Keratinocyte (primary cell): ENCODE measurements around the gene SH3PXD2A. TPM values are rescaled to one million over a fixed set of nuclear protein-coding genes. Genes with fewer than 3 reads are reported as not detected.

Source experiments
- DNase-seq: peaks from one replicate; pipeline ENCODE4 v3.0.0-alpha.2; 2011; ENCODE audit warnings: low read depth, missing footprints, low spot score
- FAIRE-seq: peaks from 2 replicates; lab custom pipeline; 2011; peaks lifted over from hg19 to GRCh38; lab: Jason Lieb, UNC
- H2AFZ ChIP-seq: 2 replicates; pipeline ENCODE4 v1.6.0; 2012; ENCODE audit warnings: low read length, control low read depth, inconsistent platforms; ENCODE audit not compliant: control insufficient read depth
- H3K27ac ChIP-seq: 2 replicates; pipeline ENCODE4 v1.5.1; 2011; ENCODE audit warnings: low read length; ENCODE audit not compliant: control insufficient read depth, insufficient read depth
- H3K27me3 ChIP-seq: 3 replicates; pipeline ENCODE4 v1.6.0; 2011; ENCODE audit warnings: low read length; ENCODE audit not compliant: control insufficient read depth, insufficient read depth; ENCODE audit errors: extremely low read depth
- H3K36me3 ChIP-seq, 2 experiments: 2 replicates in 1 of 2; 3 replicates in 1 of 2; pipeline ENCODE4 v1.5.1; 2011; ENCODE audit warnings: low read length in 2 of 2, mild to moderate bottlenecking in 1 of 2; ENCODE audit not compliant: control insufficient read depth in 2 of 2, insufficient read depth in 2 of 2; ENCODE audit errors: extremely low read depth in 1 of 2
- H3K4me1 ChIP-seq: 3 replicates; pipeline ENCODE4 v1.5.1; 2011; ENCODE audit warnings: low read length; ENCODE audit not compliant: control insufficient read depth, insufficient read depth; ENCODE audit errors: extremely low read depth
- H3K4me2 ChIP-seq: 3 replicates; pipeline ENCODE4 v1.6.0; 2011; ENCODE audit warnings: low read depth, low read length; ENCODE audit not compliant: control insufficient read depth, insufficient read depth; ENCODE audit errors: extremely low read depth
- H3K4me3 ChIP-seq, 3 experiments: fragments of 200-600 bp in 1 of 3; sonication (generic) in 1 of 3; 2 replicates in 2 of 3; 3 replicates in 1 of 3; pipeline ENCODE4 v1.5.1; 2011 to 2016; ENCODE audit warnings: low read length in 3 of 3, mild to moderate bottlenecking in 3 of 3, control low read depth in 2 of 3, inconsistent platforms in 1 of 3, low read depth in 1 of 3, mixed read lengths in 1 of 3, mixed run types in 1 of 3, moderate library complexity in 1 of 3; ENCODE audit not compliant: control insufficient read depth in 2 of 3, insufficient read depth in 2 of 3; ENCODE audit errors: extremely low read depth in 1 of 3
- H3K79me2 ChIP-seq: 2 replicates; pipeline ENCODE4 v1.6.0; 2012; ENCODE audit warnings: low read length; ENCODE audit not compliant: control insufficient read depth, insufficient read depth
- H3K9ac ChIP-seq: 3 replicates; pipeline ENCODE4 v1.6.0; 2011; ENCODE audit warnings: low read length; ENCODE audit not compliant: control insufficient read depth, insufficient read depth; ENCODE audit errors: extremely low read depth
- H3K9me1 ChIP-seq: 3 replicates; pipeline ENCODE4 v1.6.0; 2011; ENCODE audit warnings: low read length; ENCODE audit not compliant: control insufficient read depth, insufficient read depth; ENCODE audit errors: extremely low read depth
- H3K9me3 ChIP-seq: 2 replicates; pipeline ENCODE4 v1.5.1; 2012; ENCODE audit warnings: low read depth, low read length; ENCODE audit not compliant: control insufficient read depth
- H4K20me1 ChIP-seq: 3 replicates; pipeline ENCODE4 v1.6.0; 2011; ENCODE audit warnings: low read length; ENCODE audit not compliant: control insufficient read depth, insufficient read depth; ENCODE audit errors: extremely low read depth
- CTCF ChIP-seq, 3 experiments: IDR thresholded peaks in 1 of 3; conservative IDR thresholded peaks in 1 of 3; optimal IDR thresholded peaks in 1 of 3; 2 replicates in 2 of 3; 3 replicates in 1 of 3; pipeline versions ENCODE3 to v1.5.1; 2011; ENCODE audit warnings: low read length in 3 of 3, mild to moderate bottlenecking in 3 of 3, moderate library complexity in 2 of 3, control low read depth in 1 of 3, inconsistent platforms in 1 of 3; ENCODE audit not compliant: insufficient read depth in 2 of 3; ENCODE audit errors: extremely low read depth in 1 of 3
- EZH2 ChIP-seq: IDR thresholded peaks from one replicate; pipeline ENCODE4 v1.6.1; 2012; ENCODE audit warnings: inconsistent platforms, mild to moderate bottlenecking, low read length, moderate library complexity
- dilution Hi-C: fragments of 300-500 bp; cut with MboI; formaldehyde crosslinking; loops from one replicate; pipeline ENCODE4 v1.7.0; 2020; ENCODE audit warnings: low sequenced_read_pairs; ENCODE audit not compliant: extremely low pct_ligation_motif_present
- polyA plus RNA-seq, 5 experiments: library from polyadenylated mRNA; depleted of rRNA in 3 of 5; stranded (reverse) in 3 of 5; stranded (forward) in 1 of 5; unstranded in 1 of 5; fragments of >200 nt; gene quantifications; 1 replicate in 1 of 5; 2 replicates in 3 of 5; 3 replicates in 1 of 5; pipeline versions ENCODE4 v1.2.1 to v1.2.3, GENCODE V29; 2011 to 2012; ENCODE audit warnings: missing spikeins in 2 of 5, low read depth in 1 of 5, low replicate concordance in 1 of 5

SH3PXD2A gene
- polyA plus RNA-seq, 1 donor (not counting 4 experiments of a cell fraction or from before 2014, with no cell fraction given): 33.9 TPM

GRCh38 chr10:103602028-103602851, 253.1 kb downstream of the SH3PXD2A start:
- no peaks in the 10 kb centered on the region for H3K9me1 ChIP-seq
- no peak overlapping the region for H3K27ac ChIP-seq
- peaks cover 54 to 57% of the 10 kb centered on the region in 2 experiments for H3K36me3 ChIP-seq
- no peak for FAIRE-seq
- dilution Hi-C loops: no loop called here
- H3K4me3 ChIP-seq: no peak overlapping the region
- no peaks in the 10 kb centered on the region for H3K79me2 ChIP-seq
- peaks cover 8% of the 10 kb centered on the region for H4K20me1 ChIP-seq
- no peaks in the 10 kb centered on the region for H3K9me3 ChIP-seq
- no peak overlapping the region for H2AFZ ChIP-seq
- no peaks in the 10 kb centered on the region for H3K4me1 ChIP-seq
- no peak overlapping the region for H3K4me2 ChIP-seq
- no peaks in the 10 kb centered on the region for H3K27me3 ChIP-seq
- TF ChIP-seq CTCF (optimal IDR thresholded peaks at IDR 0.05 in 1 of 3, IDR thresholded peaks at IDR 0.05 in 1 of 3, conservative IDR thresholded peaks at IDR 0.05 in 1 of 3; ENCODE audit: extremely low read depth in 1 of 3, insufficient read depth in 2 of 3, low read length in 3 of 3): no peak
- no peak for TF ChIP-seq EZH2
- DNase-seq: no peak
- H3K9ac ChIP-seq: no peak overlapping the region

DNA sequence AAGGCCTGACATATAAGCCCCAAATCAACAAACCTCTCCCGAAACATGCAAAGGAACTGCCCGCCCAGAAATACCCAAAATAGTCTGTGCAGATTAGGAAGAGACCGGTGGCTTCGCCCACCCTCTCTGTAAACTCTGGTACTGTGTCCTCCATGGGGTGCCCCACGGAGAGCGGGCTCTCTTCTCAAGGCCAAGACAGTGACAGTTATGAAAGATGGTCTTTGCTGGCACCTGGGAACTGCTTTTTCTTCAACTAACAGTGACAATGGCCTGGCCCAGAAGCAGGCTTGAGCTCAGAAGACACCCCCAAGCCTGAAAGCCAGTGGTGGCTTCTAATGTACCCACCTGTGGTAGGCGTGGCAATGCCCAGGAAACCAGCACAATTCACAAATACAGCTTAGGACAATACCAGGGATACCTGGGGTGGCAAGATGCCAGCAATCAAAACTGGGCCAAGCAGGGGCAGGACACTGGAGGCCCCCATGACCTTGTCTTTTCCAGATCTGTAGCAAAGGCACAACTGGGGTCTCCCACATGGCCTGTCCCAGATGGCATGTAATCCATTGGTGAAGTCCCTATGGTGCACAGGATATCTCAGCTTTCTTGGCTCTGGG, 254.3 kb downstream of the SH3PXD2A start:
- Histone ChIP-seq H2AFZ (no peak overlapping the region), H3K9me1 (no peaks in the 10 kb centered on the region), H4K20me1 (peaks cover 8% of the 10 kb centered on the region), H3K4me1 (no peaks in the 10 kb centered on the region), H3K27me3 (no peaks in the 10 kb centered on the region), H3K9me3 (no peaks in the 10 kb centered on the region), H3K79me2 (no peaks in the 10 kb centered on the region), H3K9ac (no peak overlapping the region), H3K4me2 (no peak overlapping the region), H3K36me3 (peaks cover 58 to 59% of the 10 kb centered on the region in 2 experiments), H3K27ac (no peak overlapping the region), H3K4me3 (no peak overlapping the region)
- dilution Hi-C loops: no loop called here
- FAIRE-seq (no peak), DNase-seq (no peak)
- TF ChIP-seq CTCF (optimal IDR thresholded peaks at IDR 0.05 in 1 of 3, IDR thresholded peaks at IDR 0.05 in 1 of 3, conservative IDR thresholded peaks at IDR 0.05 in 1 of 3; ENCODE audit: extremely low read depth in 1 of 3, insufficient read depth in 2 of 3, low read length in 3 of 3) (no peak), EZH2 (no peak)
